Amniotic stem cell (primary cell): ENCODE results near the gene ZSWIM5.
"Not testable (repeated sequence)": the region's sequence is repeated elsewhere in the genome, so short reads cannot be mapped to it uniquely, and the experiment has no call there.

Experiments
- DNase-seq: peaks from one replicate; lab custom pipeline; 2025; lab: John Stamatoyannopoulos, UW

The ZSWIM5 gene

GRCh38 chr1:45205011-45205909 lies 1.1 kb downstream of the ZSWIM5 start:
- DNase-seq: no peak

GRCh38 chr1:45200906-45201500 lies 5.4 kb downstream of the ZSWIM5 start:
- no peak for DNase-seq

- DNase-seq: no peak
These were observed 6.0 kb downstream of the ZSWIM5 start for GRCh38 chr1:45200435-45200834.

GRCh38 chr1:45198185-45198584 lies 8.2 kb downstream of the ZSWIM5 start:
- DNase-seq: no peak

GRCh38 chr1:45196863-45197262 lies 9.5 kb downstream of the ZSWIM5 start:
- DNase-seq: no peak

- no peak for DNase-seq
These were observed 15.0 kb downstream of the ZSWIM5 start for GRCh38 chr1:45191418-45191783.

- DNase-seq: no peak
These were observed 18.7 kb downstream of the ZSWIM5 start for GRCh38 chr1:45187725-45188124.

GRCh38 chr1:45179918-45180519 lies 26.4 kb downstream of the ZSWIM5 start:
- not testable (repeated sequence) for DNase-seq

- DNase-seq: no peak
These were observed 29.0 kb downstream of the ZSWIM5 start for GRCh38 chr1:45177452-45177851.

- no peak for DNase-seq
These were observed 33.6 kb downstream of the ZSWIM5 start for GRCh38 chr1:45172764-45173163.

GRCh38 chr1:45172005-45172404 lies 34.4 kb downstream of the ZSWIM5 start:
- no peak for DNase-seq

- no peak for DNase-seq
These were observed 34.8 kb downstream of the ZSWIM5 start for GRCh38 chr1:45171575-45171974.

- DNase-seq: no peak
These were observed 36.2 kb downstream of the ZSWIM5 start for GRCh38 chr1:45170151-45170742.

- not testable (repeated sequence) for DNase-seq
These were observed 38.5 kb downstream of the ZSWIM5 start for GRCh38 chr1:45167947-45168346.

- not testable (repeated sequence) for DNase-seq
These were observed 42.1 kb downstream of the ZSWIM5 start for GRCh38 chr1:45164307-45164706.

- DNase-seq: not testable (repeated sequence)
These were observed 43.3 kb downstream of the ZSWIM5 start for GRCh38 chr1:45163111-45163510.

- not testable (repeated sequence) for DNase-seq
These were observed 44.1 kb downstream of the ZSWIM5 start for GRCh38 chr1:45162041-45163035.

GRCh38 chr1:45155957-45156356 lies 50.4 kb downstream of the ZSWIM5 start:
- DNase-seq: no peak

GRCh38 chr1:45155423-45155822 lies 51.0 kb downstream of the ZSWIM5 start:
- DNase-seq: no peak

- no peak for DNase-seq
These were observed 54.3 kb downstream of the ZSWIM5 start for GRCh38 chr1:45152126-45152525.

- DNase-seq: no peak
These were observed 58.1 kb downstream of the ZSWIM5 start for GRCh38 chr1:45148209-45148825.
